Heart right ventricle (tissue), 16 donors: ENCODE results near the gene CHAD. TPM values are rescaled to one million over a fixed set of nuclear protein-coding genes. Genes with fewer than 3 reads are reported as not detected.
A peak's percentile ranks its signal among the peaks of the same experiment; 100 is the strongest.

Source experiments
- ATAC-seq, 8 donors: fragments of 200-7000 bp; cut with Tn5 transposase; one replicate each; pipeline ENCODE4 v1.9.1; 2020; ENCODE audit warnings: mild to moderate bottlenecking in 8 of 8, moderate library complexity in 8 of 8, moderate number of reproducible peaks in 1 of 8
- DNase-seq, 2 donors: peaks; one replicate each; pipeline ENCODE4 v3.0.0-alpha.2; 2020
- H3K27ac ChIP-seq, 10 donors: fragments of 200-600 bp; sonication (generic) in 2 of 10; one replicate each; pipeline versions ENCODE4 v1.5.0 to v1.8.0; 2020 to 2022; ENCODE audit warnings: mild to moderate bottlenecking in 3 of 10
- H3K27me3 ChIP-seq, 7 donors: fragments of 200-600 bp; one replicate each; pipeline ENCODE4 v1.8.0; 2021 to 2022; ENCODE audit warnings: mild to moderate bottlenecking in 2 of 7
- H3K36me3 ChIP-seq, 9 donors: fragments of 200-600 bp; sonication (generic) in 1 of 9; one replicate each; pipeline versions ENCODE4 v1.5.0 to v1.8.0; 2020 to 2022; ENCODE audit warnings: mild to moderate bottlenecking in 2 of 9
- H3K4me1 ChIP-seq, 9 donors: fragments of 200-600 bp; sonication (generic) in 1 of 9; one replicate each; pipeline versions ENCODE4 v1.5.0 to v1.8.0; 2020 to 2022; ENCODE audit warnings: mild to moderate bottlenecking in 4 of 9
- H3K4me3 ChIP-seq, 10 donors: fragments of 200-600 bp; sonication (generic) in 2 of 10; one replicate each; pipeline versions ENCODE4 v1.5.0 to v1.8.0; 2020 to 2022; ENCODE audit warnings: mild to moderate bottlenecking in 7 of 10, moderate library complexity in 2 of 10
- H3K9me3 ChIP-seq, 11 donors: fragments of 200-600 bp in 10 of 11; sonication (generic) in 2 of 11; one replicate each; pipeline versions ENCODE4 v1.5.0 to v1.8.0; 2013 to 2022; ENCODE audit warnings: mild to moderate bottlenecking in 2 of 11, control low read depth in 1 of 11, moderate library complexity in 1 of 11
- CTCF ChIP-seq, 9 donors: fragments of 200-600 bp; sonication (generic) in 2 of 9; IDR thresholded peaks; one replicate each; pipeline versions ENCODE4 v1.5.0 to v1.8.0; 2021 to 2022; ENCODE audit warnings: antibody characterized with exemption in 9 of 9, mild to moderate bottlenecking in 5 of 9, moderate library complexity in 1 of 9
- WGBS, 2 donors: extraction: QIAGEN DNeasy Blood & Tissue Kit; methylation state at CpG; one replicate each; pipeline ENCODE4 v1.1.7; 2013; ENCODE audit warnings: inconsistent platforms in 1 of 2; 5-methylcytosine and 5-hydroxymethylcytosine counted together
- intact Hi-C, 10 donors: fragments of 100-400 bp; cut with DNase I; formaldehyde crosslinking; loops; one replicate each; pipeline versions ENCODE4 v1.11.1 to v1.14.2; 2022
- polyA plus RNA-seq, 2 donors: library from polyadenylated mRNA; stranded (reverse); fragments of 200-250 nt; gene quantifications; one replicate each; pipeline ENCODE4 v1.2.3, GENCODE V29; 2013
- total RNA-seq, 10 donors: library from RNA; stranded (reverse); fragmentation: NEBNext Ultra II Directional in 3 of 10; extraction: Animal tissue kit (Norgen Biotek cat#: 25700) in 3 of 10; gene quantifications; one replicate each; pipeline versions ENCODE4 v1.2.1 to v1.2.4, GENCODE V29; 2021 to 2023
- donor health status: Arrhythmogenic right ventricular cardiomyopathy.
- donor health status: ischemic (EF 13 %, LVEDD 7.1; RV severe dilation, severe dysfunction).
- donor health status: healthy with polysubstance abuse.
- donor health status: DM: no; HTN: yes; CAD: no.
- donor health status: DM: no; HTN: no; CAD: no.
- donor health status: ischemic (EF 25% LVEDD 6.9; RV normal size, moderate dysfunction).
- donor health status: ischemic (EF 25% LVEDD 5.7; RV mildly dilated, moderate dysfunction).
- donor health status: healthy.
- donor health status: DM: yes; HTN: yes; CAD: no.
- donor health status: Ischemic cardiomyopathy.
- donor health status: ischemic (EF 35%, LVEDD 5.7; RV mildly dilated, moderate dysfunction).
- donor health status: nonischemic (EF 11% LVEDD 7.7; RV severe dilation, severe dysfunction).
- donor health status: DM: yes; HTN: yes; CAD: no.
- donor health status: PGD.
- donor health status: ischemic (EF 29% LVEDD 5.4; RV normal size, mild dysfunction).
- donor health status: nonischemic (EF 23%, LVEDD 6.1; RV moderate dilation, normal function).

The CHAD gene
- total and polyA plus RNA-seq, 12 donors: 0.13 to 0.74 (median 0.32) TPM; not detected in 8

- H3K9me3 ChIP-seq: no peaks in the 10 kb centered on the region
- no peak overlapping the region for H3K27ac ChIP-seq
- H3K36me3 ChIP-seq: peaks cover 0 to 12% (median 0%) of the 10 kb centered on the region in 9 donors
- no peak overlapping the region for H3K4me3 ChIP-seq
- intact Hi-C loops: no loop called here
- ATAC-seq (peak in 1 of 8 donors; percentile 12), DNase-seq (no peak)
- no peak for TF ChIP-seq CTCF (IDR thresholded peaks at IDR 0.05)
- WGBS, 2 donors: 86% methylated on average over 10 of the region's 10 CpGs
- H3K27me3 ChIP-seq: no peaks in the 10 kb centered on the region
- peaks cover 0 to 17% (median 10%) of the 10 kb centered on the region in 9 donors for H3K4me1 ChIP-seq
Measured at GRCh38 chr17:50440838-50441829, 27.5 kb downstream of the CHAD start.

GRCh38 chr17:50440172-50440837 lies 28.4 kb downstream of the CHAD start:
- Histone ChIP-seq H3K36me3 (peaks cover 0 to 12% (median 0%) of the 10 kb centered on the region in 9 donors), H3K4me3 (no peak overlapping the region), H3K27ac (no peak overlapping the region), H3K4me1 (peaks cover 0 to 17% (median 10%) of the 10 kb centered on the region in 9 donors), H3K27me3 (no peaks in the 10 kb centered on the region), H3K9me3 (no peaks in the 10 kb centered on the region)
- ATAC-seq (peak in 2 of 8 donors; percentile 29 to 30), DNase-seq (no peak)
- TF ChIP-seq CTCF (IDR thresholded peaks at IDR 0.05): no peak
- intact Hi-C loops: no loop called here
- WGBS, 2 donors: 74 to 82% methylated on average over 4 of the region's 4 CpGs

GRCh38 chr17:50439008-50439407 lies 29.7 kb downstream of the CHAD start:
- Histone ChIP-seq H3K4me1 (peaks cover 0 to 14% (median 10%) of the 10 kb centered on the region in 9 donors), H3K27ac (no peak overlapping the region), H3K27me3 (no peaks in the 10 kb centered on the region), H3K36me3 (peaks cover 0 to 19% (median 0%) of the 10 kb centered on the region in 9 donors), H3K4me3 (no peak overlapping the region), H3K9me3 (no peaks in the 10 kb centered on the region)
- ATAC-seq (no peak), DNase-seq (no peak)
- intact Hi-C loops: no loop called here
- no peak for TF ChIP-seq CTCF (IDR thresholded peaks at IDR 0.05)
- WGBS, 2 donors: 96 to 97% methylated on average over 4 of the region's 4 CpGs

- no peaks in the 10 kb centered on the region for H3K9me3 ChIP-seq
- H3K27me3 ChIP-seq: no peaks in the 10 kb centered on the region
- peaks cover 0 to 19% (median 0%) of the 10 kb centered on the region in 9 donors for H3K36me3 ChIP-seq
- H3K27ac ChIP-seq: no peak overlapping the region
- ATAC-seq: no peak
- H3K4me1 ChIP-seq: peaks cover 0 to 3% (median 0%) of the 10 kb centered on the region in 9 donors
- no peak for DNase-seq
- intact Hi-C loops: no loop called here
- H3K4me3 ChIP-seq: no peak overlapping the region
- 97 to 98% methylated on average over 4 of the region's 4 CpGs for WGBS, 2 donors
- no peak for TF ChIP-seq CTCF (IDR thresholded peaks at IDR 0.05)
Measured at GRCh38 chr17:50437409-50437808, 31.3 kb downstream of the CHAD start.
